Caco-2 (cell line): ENCODE results near the gene PRG3. TPM values are rescaled to one million over a fixed set of nuclear protein-coding genes. Genes with fewer than 3 reads are reported as not detected.

Experiments
- BruUV-seq: library from RNA; stranded (reverse); fragments of 400-500 nt; replicated peaks from 2 replicates; lab custom pipeline; 2021; lab: Mats Ljungman, UMichigan
- CTCF ChIA-PET: fragments of 300-600 bp; sonication (Branson Sonifier 250); formaldehyde crosslinking; loops from one replicate; lab custom pipeline; 2022; ENCODE audit warnings: antibody characterized with exemption; lab: Charles Lee
- POLR2A ChIA-PET: fragments of 300-600 bp; sonication (Branson Sonifier 250); formaldehyde crosslinking; loops from one replicate; lab custom pipeline; 2022; ENCODE audit warnings: antibody characterized with exemption; lab: Charles Lee
- DNase-seq, 2 experiments: peaks; one replicate each; pipeline versions ENCODE4 v3.0.0 to v3.0.0-alpha.2; 2020 to 2022
- H3K27me3 ChIP-seq: replicated peaks from 2 replicates; pipeline ENCODE4 v1.6.0; 2011; ENCODE audit warnings: low read length; ENCODE audit not compliant: control insufficient read depth, insufficient read depth
- H3K36me3 ChIP-seq: 2 replicates; pipeline ENCODE4 v1.5.1; 2011; ENCODE audit warnings: low read length; ENCODE audit not compliant: control insufficient read depth, insufficient read depth
- H3K4me1 ChIP-seq: fragments of 250-450 bp; sonication (Bioruptor Pico); 2 replicates; pipeline ENCODE4 v1.5.1; 2020; ENCODE audit warnings: mild to moderate bottlenecking
- H3K4me3 ChIP-seq: 2 replicates; pipeline ENCODE4 v1.5.1; 2011; ENCODE audit warnings: low read depth, mild to moderate bottlenecking, control low read depth, low read length
- H3K9me3 ChIP-seq: fragments of 250-450 bp; sonication (Bioruptor Pico); 2 replicates; pipeline ENCODE4 v1.5.1; 2020; ENCODE audit warnings: mild to moderate bottlenecking, moderate library complexity
- H3K27ac Mint-ChIP-seq: one replicate; pipeline ENCODE4 v1.8.0; 2022; ENCODE audit warnings: mixed read lengths; ENCODE audit not compliant: unreplicated experiment
- H3K27me3 Mint-ChIP-seq: one replicate; pipeline ENCODE4 v1.8.0; 2022; ENCODE audit warnings: mixed read lengths; ENCODE audit not compliant: insufficient read depth, unreplicated experiment
- H3K36me3 Mint-ChIP-seq: one replicate; pipeline ENCODE4 v1.8.0; 2022; ENCODE audit warnings: mild to moderate bottlenecking, mixed read lengths; ENCODE audit not compliant: insufficient read depth, unreplicated experiment
- H3K4me1 Mint-ChIP-seq: one replicate; pipeline ENCODE4 v1.8.0; 2022; ENCODE audit warnings: low read depth, mixed read lengths; ENCODE audit not compliant: unreplicated experiment
- H3K4me3 Mint-ChIP-seq: one replicate; pipeline ENCODE4 v1.8.0; 2022; ENCODE audit warnings: mild to moderate bottlenecking, moderate library complexity, mixed read lengths; ENCODE audit not compliant: unreplicated experiment
- H3K9me3 Mint-ChIP-seq: one replicate; pipeline ENCODE4 v1.8.0; 2022; ENCODE audit warnings: mixed read lengths; ENCODE audit not compliant: unreplicated experiment
- CTCF ChIP-seq, 2 experiments: fragments of 200-600 bp in 1 of 2; IDR thresholded peaks; 1 replicate in 1 of 2; 2 replicates in 1 of 2; pipeline versions ENCODE4 v1.5.1 to v1.8.0; 2011 to 2022; ENCODE audit warnings: antibody characterized with exemption in 1 of 2, control low read depth in 1 of 2, inconsistent platforms in 1 of 2, low read depth in 1 of 2, low read length in 1 of 2, mild to moderate bottlenecking in 1 of 2, moderate library complexity in 1 of 2; ENCODE audit not compliant: insufficient read depth in 1 of 2, severe bottlenecking in 1 of 2, unreplicated experiment in 1 of 2
- intact Hi-C: fragments of 100-400 bp; cut with micrococcal nuclease; formaldehyde crosslinking; loops from one replicate; pipeline ENCODE4 v1.10.0; 2022; ENCODE audit not compliant: unreplicated experiment
- total RNA-seq: library from RNA; stranded (reverse); gene quantifications from 2 replicates; pipeline ENCODE4 v1.2.3, GENCODE V29; 2022

The PRG3 gene
- total RNA-seq, 1 experiment from 2014 or later = not detected

GRCh38 chr11:57419146-57419545, 38.2 kb upstream of the PRG3 start:
- DNase-seq = no peak
- intact Hi-C loops = no loop called here
- H3K27me3 Mint-ChIP-seq = peaks cover 21% of the 10 kb centered on the region
- H3K9me3 ChIP-seq = no peaks in the 10 kb centered on the region
- H3K4me3 Mint-ChIP-seq = no peak overlapping the region
- TF ChIP-seq CTCF (IDR thresholded peaks at IDR 0.05; ENCODE audit: insufficient read depth in 1 of 2, low read depth in 1 of 2, low read length in 1 of 2, severe bottlenecking in 1 of 2, unreplicated experiment in 1 of 2) = no peak
- ChIA-PET POLR2A (no interaction called here), CTCF (no interaction called here)
- no peak overlapping the region for H3K4me3 ChIP-seq
- H3K9me3 Mint-ChIP-seq = no peaks in the 10 kb centered on the region
- H3K27ac Mint-ChIP-seq = no peak overlapping the region
- no peaks in the 10 kb centered on the region for H3K4me1 Mint-ChIP-seq
- H3K36me3 ChIP-seq = no peaks in the 10 kb centered on the region
- no TSS peak for BruUV-seq
- H3K4me1 ChIP-seq = no peaks in the 10 kb centered on the region
- no peaks in the 10 kb centered on the region; the same call in 1 of the 2 replicates for H3K27me3 ChIP-seq
- no peaks in the 10 kb centered on the region for H3K36me3 Mint-ChIP-seq

GRCh38 chr11:57418131-57418530, 37.2 kb upstream of the PRG3 start:
- no peak for DNase-seq
- Mint-ChIP-seq H3K4me3 (no peak overlapping the region), H3K9me3 (no peaks in the 10 kb centered on the region), H3K27me3 (peaks cover 20% of the 10 kb centered on the region), H3K27ac (no peak overlapping the region), H3K4me1 (peaks cover 7% of the 10 kb centered on the region), H3K36me3 (no peaks in the 10 kb centered on the region)
- no peaks in the 10 kb centered on the region for H3K9me3 ChIP-seq
- intact Hi-C loops = no loop called here
- H3K27me3 ChIP-seq = no peaks in the 10 kb centered on the region; the same call in 1 of the 2 replicates
- H3K4me1 ChIP-seq = no peaks in the 10 kb centered on the region
- POLR2A ChIA-PET = no interaction called here
- CTCF ChIA-PET = no interaction called here
- TF ChIP-seq CTCF (IDR thresholded peaks at IDR 0.05; ENCODE audit: insufficient read depth in 1 of 2, low read depth in 1 of 2, low read length in 1 of 2, severe bottlenecking in 1 of 2, unreplicated experiment in 1 of 2) = no peak
- H3K4me3 ChIP-seq = no peak overlapping the region
- no peaks in the 10 kb centered on the region for H3K36me3 ChIP-seq
- BruUV-seq = no TSS peak

- ChIA-PET CTCF (no interaction called here), POLR2A (no interaction called here)
- H3K36me3 ChIP-seq = no peaks in the 10 kb centered on the region
- no peak overlapping the region for H3K4me3 Mint-ChIP-seq
- H3K27me3 Mint-ChIP-seq = peaks cover 15% of the 10 kb centered on the region
- intact Hi-C loops = no loop called here
- DNase-seq = no peak
- no peak overlapping the region for H3K4me3 ChIP-seq
- H3K9me3 ChIP-seq = no peaks in the 10 kb centered on the region
- no peaks in the 10 kb centered on the region for H3K4me1 ChIP-seq
- H3K36me3 Mint-ChIP-seq = no peaks in the 10 kb centered on the region
- H3K27me3 ChIP-seq = no peaks in the 10 kb centered on the region; the same call in 1 of the 2 replicates
- no TSS peak for BruUV-seq
- peaks cover 7% of the 10 kb centered on the region for H3K4me1 Mint-ChIP-seq
- no peaks in the 10 kb centered on the region for H3K9me3 Mint-ChIP-seq
- TF ChIP-seq CTCF (IDR thresholded peaks at IDR 0.05; ENCODE audit: insufficient read depth in 1 of 2, low read depth in 1 of 2, low read length in 1 of 2, severe bottlenecking in 1 of 2, unreplicated experiment in 1 of 2) = no peak
- no peak overlapping the region for H3K27ac Mint-ChIP-seq
These were observed 36.1 kb upstream of the PRG3 start for GRCh38 chr11:57417056-57417455.
